HG03103 (cell line): Measurements from ENCODE around the gene SYMPK.
"Not testable (repeated sequence)": the region's sequence is repeated elsewhere in the genome, so short reads cannot be mapped to it uniquely, and the experiment has no call there.

ENCODE experiments used
- ATAC-seq: cut with Tn5 transposase; IDR thresholded peaks from one replicate; pipeline ENCODE4 v1.9.1; 2021; ENCODE audit warnings: low read depth; ENCODE audit not compliant: unreplicated experiment

The SYMPK gene

GRCh38 chr19:45862564-45863334 lies at the start of gene SYMPK:
Gene SYMPK (minus strand): TSS chr19:45863147. CDS start chr19:45854495, 8,652 bp downstream.
- ATAC-seq: peak; percentile 76

- ATAC-seq: no peak
These were observed 48.3 kb upstream of the SYMPK start for GRCh38 chr19:45911291-45911690.

GRCh38 chr19:45908956-45909355 lies 46.0 kb upstream of the SYMPK start:
- ATAC-seq: no peak

GRCh38 chr19:45906221-45906620 lies 43.3 kb upstream of the SYMPK start:
- no peak for ATAC-seq

- ATAC-seq: no peak
These were observed 42.1 kb upstream of the SYMPK start for GRCh38 chr19:45905011-45905410.

GRCh38 chr19:45902651-45903625 lies 40.0 kb upstream of the SYMPK start:
- peak; percentile 80 for ATAC-seq

GRCh38 chr19:45901912-45902650 lies 39.1 kb upstream of the SYMPK start, which contains the start of gene MYPOP:
Gene MYPOP (minus strand): TSS chr19:45902613. CDS start chr19:45901773, 840 bp downstream.
- ATAC-seq: no peak

GRCh38 chr19:45901432-45901911 lies 38.5 kb upstream of the SYMPK start:
- ATAC-seq: no peak

GRCh38 chr19:45900738-45901431 lies 37.9 kb upstream of the SYMPK start:
- no peak for ATAC-seq

GRCh38 chr19:45899919-45900589 lies 37.1 kb upstream of the SYMPK start:
- ATAC-seq: no peak

GRCh38 chr19:45899253-45899652 lies 36.3 kb upstream of the SYMPK start:
- no peak for ATAC-seq

- ATAC-seq: no peak
These were observed 34.4 kb upstream of the SYMPK start for GRCh38 chr19:45897261-45897812.

- not testable (repeated sequence) for ATAC-seq
These were observed 33.1 kb upstream of the SYMPK start for GRCh38 chr19:45895983-45896599.

- ATAC-seq: no peak
These were observed 32.6 kb upstream of the SYMPK start for GRCh38 chr19:45895519-45895972.

- ATAC-seq: no peak
These were observed 27.9 kb upstream of the SYMPK start for GRCh38 chr19:45890877-45891276.

- no peak for ATAC-seq
These were observed 26.4 kb upstream of the SYMPK start for GRCh38 chr19:45889210-45889885.

- ATAC-seq: no peak
These were observed 24.3 kb upstream of the SYMPK start for GRCh38 chr19:45887200-45887710.
